GM19043 (cell line): ENCODE data around the gene CMTR2.
A peak's percentile ranks its signal among the peaks of the same experiment; 100 is the strongest.
"Not testable (repeated sequence)": the region's sequence is repeated elsewhere in the genome, so short reads cannot be mapped to it uniquely, and the experiment has no call there.

Source experiments
- ATAC-seq: cut with Tn5 transposase; IDR thresholded peaks from one replicate; pipeline ENCODE4 v1.9.1; 2021; ENCODE audit warnings: low read depth; ENCODE audit not compliant: unreplicated experiment

The CMTR2 gene

DNA sequence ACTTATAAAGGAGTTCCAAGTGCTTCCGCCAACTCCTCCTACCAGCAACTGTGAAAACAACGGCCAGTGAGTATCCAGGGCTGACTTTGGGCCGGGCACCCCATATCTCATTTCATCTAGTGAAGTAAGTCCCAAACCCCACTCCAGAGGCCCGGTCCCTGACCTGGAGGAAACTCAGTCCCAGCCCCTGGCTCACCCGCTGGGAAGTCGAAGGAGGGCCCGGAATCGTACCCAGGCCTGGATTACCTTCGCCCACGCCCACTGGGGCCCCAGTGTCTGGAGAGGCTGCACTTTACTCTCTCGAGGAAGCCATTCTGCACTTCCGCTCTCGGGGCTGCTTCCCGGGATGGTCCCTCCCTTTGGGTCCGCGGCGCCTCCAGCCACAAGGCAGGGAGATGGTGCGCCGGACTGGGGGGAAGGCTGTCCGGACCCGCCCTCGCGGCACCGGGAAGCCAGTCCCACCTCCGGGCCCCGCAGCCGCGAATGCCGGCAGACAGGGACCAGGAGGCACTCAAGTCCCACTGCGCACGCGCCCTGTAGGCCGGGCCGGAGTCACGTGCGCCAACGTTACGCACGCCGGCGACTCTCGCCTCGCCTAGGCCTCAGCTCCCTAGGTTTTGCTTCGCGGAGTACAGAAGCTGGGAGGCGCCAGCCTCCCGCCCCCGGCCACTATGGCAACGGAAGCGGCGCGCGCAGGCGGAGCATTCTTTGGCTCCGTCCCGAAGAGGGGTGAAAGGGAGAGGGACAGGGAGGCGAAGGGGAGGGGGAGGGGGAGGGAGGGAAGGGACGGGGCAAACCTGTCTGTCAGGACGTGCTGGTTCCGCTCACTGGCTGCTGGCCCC, at the start of gene CMTR2:
CMTR2 (minus strand) TSS at position 513 of the 842 bp plus-strand sequence. CDS start 3,482 bp downstream, outside the sequence.
- ATAC-seq: peak; percentile 86

DNA sequence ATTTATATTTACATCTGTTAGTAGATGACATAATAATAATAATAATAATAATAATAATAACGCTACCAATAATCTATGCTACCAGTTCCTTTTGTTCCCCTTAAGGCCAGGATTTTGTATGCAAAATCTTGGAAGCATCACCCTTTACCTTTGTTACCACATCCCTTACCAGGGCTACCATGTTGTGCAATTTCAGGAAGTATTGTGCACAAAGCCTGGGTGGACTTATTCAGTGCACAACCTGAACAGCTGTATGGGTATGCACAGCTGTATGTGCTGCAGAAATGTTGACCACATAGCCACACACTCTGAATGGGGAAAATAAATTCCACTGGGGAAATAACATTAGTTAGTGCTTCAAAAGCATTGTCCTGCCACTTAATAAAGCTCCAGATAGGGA, 49.4 kb upstream of the CMTR2 start:
- no peak for ATAC-seq

DNA sequence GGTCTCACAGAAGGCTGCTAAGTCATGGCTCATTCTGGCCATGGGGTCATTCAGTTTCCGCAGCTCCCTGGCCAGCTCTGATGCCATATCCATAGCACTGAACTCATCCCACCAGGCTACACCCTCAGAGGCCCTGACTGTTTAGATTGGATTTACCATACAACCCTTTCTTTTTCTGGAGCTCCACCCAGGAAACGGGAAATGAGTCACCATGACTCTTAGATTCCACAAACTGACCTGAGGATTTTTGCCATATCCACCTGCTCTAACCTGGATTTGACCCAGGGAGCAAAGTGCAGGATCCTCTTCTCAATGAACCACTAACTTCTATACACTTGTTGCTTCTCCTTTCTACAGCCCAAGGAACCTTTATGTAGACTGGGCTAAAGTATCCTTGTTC, 49.0 kb upstream of the CMTR2 start:
- no peak for ATAC-seq

DNA sequence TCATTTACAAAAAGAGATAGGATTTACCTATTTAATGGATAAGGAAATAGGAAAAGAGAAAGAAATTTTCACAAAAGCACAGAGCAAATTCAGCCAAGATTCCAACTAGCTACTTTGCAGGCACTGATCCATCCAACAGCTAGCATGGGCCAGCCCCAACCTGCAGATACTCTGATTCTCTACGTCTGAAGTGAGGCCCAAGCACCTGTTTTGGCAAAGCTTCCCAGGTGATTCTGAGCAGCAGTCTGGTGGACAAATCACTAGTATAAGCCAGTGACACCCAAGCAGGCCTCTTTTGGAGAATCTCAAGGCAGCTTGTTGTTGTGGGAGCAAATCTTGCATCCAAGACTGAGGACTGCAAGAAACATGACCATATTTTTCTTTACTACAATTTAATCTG, 48.4 kb upstream of the CMTR2 start:
- ATAC-seq: no peak

DNA sequence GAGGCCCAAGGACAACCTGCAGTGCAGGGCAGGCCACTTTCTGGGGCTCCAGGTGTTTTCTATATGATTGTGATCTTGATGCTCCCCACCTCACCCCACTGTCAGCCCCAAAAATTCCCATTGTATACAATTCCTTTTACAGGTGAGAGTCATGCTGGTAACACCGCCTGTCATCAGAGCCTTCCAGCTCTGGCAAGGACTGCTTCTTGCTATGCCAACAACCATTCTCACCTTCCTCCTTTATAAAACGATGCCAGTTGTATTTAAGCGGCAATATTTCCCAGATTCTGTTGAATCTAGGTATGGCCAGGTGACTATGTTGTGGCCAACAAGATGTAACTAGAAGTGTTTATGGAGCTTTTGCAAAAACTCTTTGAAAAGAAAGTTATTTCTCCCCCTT, 38.9 kb upstream of the CMTR2 start:
- ATAC-seq: no peak

DNA sequence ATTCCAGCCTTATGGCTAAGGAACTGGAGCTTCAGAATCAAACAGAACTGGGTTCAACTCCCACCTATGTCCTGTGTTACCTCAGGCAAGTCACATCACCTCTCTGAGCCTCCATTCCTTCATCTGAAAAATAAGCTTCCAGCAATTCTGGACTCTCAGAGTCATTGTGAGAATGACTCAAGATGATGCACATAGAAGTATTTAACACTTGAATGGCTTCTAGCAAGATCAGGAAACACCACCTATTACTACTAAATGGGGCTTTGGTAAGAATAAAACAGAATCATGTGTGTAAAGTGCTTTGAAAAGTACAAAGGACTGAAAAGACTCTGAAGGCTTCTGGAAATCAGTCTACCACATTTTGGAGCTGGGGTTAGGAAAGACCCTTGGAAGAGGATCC, 38.5 kb upstream of the CMTR2 start:
- no peak for ATAC-seq

DNA sequence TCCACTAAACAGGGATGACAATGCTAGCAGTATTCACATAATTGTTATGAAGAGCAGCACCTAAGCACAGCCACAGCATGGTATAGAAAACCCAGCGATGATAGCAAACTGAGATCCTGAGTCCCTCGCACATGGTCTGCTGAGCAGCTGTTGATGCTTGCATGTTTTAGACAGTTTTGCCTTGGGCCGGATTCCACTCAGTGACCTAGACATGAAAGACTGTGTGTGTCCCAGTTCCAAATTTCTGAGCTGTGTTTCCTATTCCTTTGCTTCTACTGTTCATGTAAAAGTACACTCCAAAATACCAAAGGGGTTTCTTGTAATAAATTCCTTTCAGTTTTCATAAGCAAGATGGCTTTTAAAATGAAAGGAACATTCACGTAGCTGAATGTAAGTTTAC, 30.8 kb upstream of the CMTR2 start:
- no peak for ATAC-seq

DNA sequence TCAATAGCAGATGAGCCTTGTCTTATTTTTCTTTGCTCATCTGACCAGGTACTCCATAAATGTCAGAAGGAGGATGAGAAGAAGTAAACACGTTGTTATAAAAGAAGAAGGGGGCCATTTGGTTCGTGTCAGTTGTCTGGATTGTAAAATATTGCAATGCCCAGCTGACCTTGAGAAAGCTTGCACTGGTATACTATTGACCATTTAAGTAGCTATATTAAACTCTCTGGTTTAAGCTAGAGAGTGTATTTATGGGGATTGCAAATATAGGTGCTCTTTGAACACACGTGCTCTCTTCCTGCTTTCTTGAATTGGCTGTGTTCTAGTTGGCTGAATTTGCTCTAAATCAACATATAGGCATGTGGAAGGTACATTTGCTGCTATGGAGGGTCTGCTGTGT, 26.1 kb upstream of the CMTR2 start:
- ATAC-seq: no peak

GRCh38 chr16:71313591-71313990, 24.4 kb upstream of the CMTR2 start:
- ATAC-seq: not testable (repeated sequence)

DNA sequence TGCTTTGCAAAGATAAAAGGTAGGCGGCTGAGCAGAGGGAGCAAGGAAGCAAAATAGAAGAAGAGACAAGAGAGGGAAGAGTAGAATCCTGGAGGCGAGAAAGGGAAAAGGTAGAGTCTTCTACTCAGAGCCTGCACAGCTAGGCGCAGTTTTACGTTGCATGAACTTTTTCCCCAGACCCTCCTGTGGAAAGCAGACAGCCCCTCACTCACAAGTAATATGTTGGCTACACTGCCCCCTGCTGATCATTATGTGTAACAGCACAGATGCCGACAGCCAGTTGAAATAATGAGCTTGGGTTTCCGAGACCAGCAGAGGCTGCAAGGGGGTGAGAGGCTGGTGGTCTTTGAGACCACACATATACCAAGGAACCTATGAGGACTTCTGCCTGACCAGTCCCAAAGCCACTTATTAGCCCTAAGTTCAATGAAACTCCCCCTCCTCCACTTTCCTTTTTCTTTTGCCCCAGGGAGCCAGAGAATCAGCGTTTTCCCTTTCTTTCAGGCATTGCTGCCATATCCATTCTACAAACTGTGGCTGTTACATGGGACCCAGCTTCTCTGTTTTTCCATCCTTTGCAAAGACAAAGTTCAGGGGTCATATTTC, 22.5 kb upstream of the CMTR2 start:
- no peak for ATAC-seq

- no peak for ATAC-seq
These were observed 14.7 kb upstream of the CMTR2 start for GRCh38 chr16:71303938-71304337.

DNA sequence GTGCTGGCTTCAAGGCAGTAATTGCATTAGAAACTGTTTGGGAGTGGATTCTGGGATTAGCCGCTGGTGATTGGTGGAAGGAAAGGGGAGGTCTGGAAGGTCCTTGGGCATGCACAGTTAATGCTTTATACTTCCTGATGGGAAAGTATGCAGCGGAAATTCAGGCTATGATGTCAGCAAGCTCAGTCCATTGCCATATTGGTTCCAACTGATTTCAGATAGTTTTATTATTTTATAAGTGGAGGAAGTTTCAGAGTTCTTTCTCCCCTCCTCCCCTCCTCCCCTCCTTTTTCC, 8.1 kb upstream of the CMTR2 start:
- no peak for ATAC-seq

DNA sequence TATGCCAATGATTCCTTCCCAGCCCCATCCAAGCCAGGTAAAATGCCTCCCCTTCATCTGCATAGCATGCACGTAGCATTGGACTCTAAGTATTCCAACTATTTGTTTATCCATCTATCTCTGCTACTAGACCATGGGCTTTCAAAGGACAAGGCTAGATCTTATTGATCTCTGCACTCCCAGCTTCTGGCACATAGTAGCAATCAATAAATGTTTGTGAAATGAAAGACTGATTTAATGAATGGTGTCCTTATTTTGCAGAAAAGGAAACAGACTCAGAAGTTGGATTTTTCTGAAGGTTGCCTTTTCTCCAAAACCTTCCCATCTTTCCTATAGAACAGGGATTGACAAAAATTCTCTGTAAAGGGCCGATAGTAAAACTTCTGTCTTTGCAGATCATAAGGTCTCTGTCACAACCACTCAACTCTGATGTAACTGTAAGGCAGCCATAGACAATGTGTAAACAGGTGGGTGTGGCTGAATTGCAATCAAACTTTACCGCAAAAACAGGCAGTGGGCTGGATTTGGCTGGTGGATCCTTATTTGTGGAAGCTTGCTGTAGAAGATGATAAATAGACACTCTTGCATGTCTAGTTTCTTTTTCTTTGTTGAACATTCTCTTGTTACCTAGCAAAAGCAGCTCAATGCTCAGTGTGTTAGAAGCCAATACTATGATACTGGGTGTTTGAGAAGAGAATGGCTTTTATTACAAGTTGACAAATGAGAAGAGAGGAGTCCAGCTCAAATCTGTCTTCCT, 7.6 kb upstream of the CMTR2 start:
- ATAC-seq: no peak

DNA sequence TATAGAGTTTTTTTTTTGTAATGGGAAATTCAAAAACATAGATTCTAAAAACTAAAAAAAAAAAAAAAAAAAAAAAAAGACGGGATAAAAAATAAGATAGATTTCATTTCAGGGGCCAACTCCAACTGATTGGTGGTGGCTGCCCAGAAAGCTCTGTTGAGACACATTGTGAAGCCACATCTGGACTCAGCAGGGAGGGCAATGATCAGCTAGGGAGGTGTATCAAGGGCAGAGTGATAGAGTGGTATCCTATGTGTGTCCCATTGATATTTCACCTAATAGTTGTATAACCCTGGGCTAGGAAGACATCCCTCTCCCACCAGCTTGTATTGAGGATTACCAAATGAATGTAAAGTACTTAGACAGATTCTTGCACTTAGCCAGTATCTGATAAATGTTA, 6.7 kb upstream of the CMTR2 start:
- no peak for ATAC-seq

GRCh38 chr16:71293919-71294318, 4.7 kb upstream of the CMTR2 start:
- ATAC-seq: no peak

GRCh38 chr16:71292095-71292494, 2.9 kb upstream of the CMTR2 start:
- not testable (repeated sequence) for ATAC-seq

DNA sequence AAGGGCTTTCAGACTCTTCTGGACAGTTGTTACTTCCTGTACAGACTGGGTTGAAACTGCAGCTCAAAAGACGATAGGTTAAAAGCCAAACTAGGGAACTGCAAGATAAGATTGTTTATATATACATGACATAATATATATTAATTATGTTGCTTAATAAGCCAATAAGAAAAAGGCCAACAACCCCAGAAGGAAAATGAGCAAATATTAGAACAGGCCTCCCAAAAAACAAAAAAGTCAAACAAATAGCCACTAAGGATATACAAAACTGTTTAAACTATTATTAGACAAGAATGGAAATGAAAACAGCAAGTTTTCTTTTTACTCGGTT, 495 bp upstream of the CMTR2 start:
- ATAC-seq: no peak

DNA sequence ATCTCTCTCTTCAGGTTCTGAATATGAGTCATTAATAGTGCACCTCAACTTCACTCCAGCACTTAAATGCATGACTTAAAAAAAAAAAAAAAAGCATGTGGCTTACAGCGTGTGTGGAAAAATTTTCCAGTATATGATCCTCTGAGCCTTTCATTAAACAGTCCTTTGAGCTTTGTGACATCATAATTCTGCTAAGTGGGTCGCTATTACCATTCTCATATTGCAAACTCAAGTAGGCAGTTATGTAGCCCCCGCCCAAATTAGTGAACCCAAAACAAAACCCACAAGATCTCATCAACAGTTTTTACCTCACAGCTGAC, 672 bp downstream of the CMTR2 start:
- no peak for ATAC-seq

DNA sequence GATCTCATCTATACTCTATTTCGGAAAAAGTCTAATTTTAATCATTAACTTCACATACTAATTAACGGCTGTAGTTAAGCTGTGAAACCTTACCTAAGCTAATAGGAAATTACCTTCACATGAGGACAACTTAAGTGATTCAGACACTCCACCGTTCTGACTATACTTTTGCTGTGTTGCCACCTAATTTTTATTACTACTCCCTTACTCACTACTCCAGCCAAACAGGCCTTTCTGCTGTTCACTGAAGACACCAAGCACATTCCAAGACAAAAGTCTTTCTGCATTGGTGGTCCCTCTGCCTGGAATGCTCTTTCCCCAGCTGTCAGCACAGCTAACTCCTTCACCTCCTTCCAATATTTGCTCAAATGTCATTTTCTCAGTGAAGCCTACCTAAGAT, 1.3 kb downstream of the CMTR2 start:
- no peak for ATAC-seq

DNA sequence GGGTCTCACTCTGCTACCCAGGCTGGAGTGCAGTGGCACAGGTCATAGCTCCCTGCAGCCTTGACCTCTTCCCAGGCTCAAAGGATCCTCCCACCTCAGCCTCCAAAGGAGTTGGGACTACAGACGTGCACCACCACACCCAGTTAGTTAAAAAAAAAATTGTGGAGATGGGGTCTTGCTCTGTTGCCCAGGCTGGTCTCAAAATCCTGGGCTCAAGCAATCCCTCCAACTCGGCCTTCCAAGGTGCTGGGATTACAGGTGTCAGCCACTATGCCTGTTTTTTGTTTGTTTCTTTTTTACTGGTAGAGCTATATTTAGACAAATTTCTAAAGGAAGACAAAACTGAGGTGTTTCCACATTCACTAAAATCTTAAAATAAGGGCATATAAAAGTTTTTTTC, 1.7 kb downstream of the CMTR2 start:
- ATAC-seq: no peak

- ATAC-seq: no peak
These were observed 5.6 kb downstream of the CMTR2 start for GRCh38 chr16:71283612-71284011.

DNA sequence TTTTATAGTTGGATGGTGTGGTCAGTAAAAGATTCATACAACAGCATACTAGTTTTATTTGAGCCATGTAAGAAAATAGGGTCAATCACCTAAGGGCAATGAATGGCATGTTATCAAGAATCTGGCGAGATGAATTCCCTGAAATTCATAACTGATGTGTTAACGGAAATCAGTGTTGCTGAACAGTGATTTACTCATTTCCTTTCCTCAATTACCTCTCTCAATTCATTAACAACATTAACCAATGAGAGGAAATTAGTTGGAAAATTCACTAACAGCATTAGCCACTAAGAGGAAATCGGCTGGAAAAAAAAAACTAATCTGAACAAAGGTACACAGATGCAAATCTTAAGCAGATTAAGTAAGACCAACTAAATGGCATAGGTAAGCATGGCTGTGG, 6.3 kb downstream of the CMTR2 start:
- ATAC-seq: no peak
